NB4 (cell line): ENCODE results near the gene PRR15L.

Source experiments
- POLR2A ChIP-seq: IDR thresholded peaks from 2 replicates; pipeline ENCODE4 v1.6.1; 2011; ENCODE audit warnings: mild to moderate bottlenecking; ENCODE audit not compliant: insufficient read length; ENCODE audit errors: extremely low read depth
- TF ChIP-seq, protein P1 (sequence below): IDR thresholded peaks from one replicate; pipeline ENCODE4 v1.5.1; 2012; ENCODE audit warnings: low read depth, low read length

DNA sequence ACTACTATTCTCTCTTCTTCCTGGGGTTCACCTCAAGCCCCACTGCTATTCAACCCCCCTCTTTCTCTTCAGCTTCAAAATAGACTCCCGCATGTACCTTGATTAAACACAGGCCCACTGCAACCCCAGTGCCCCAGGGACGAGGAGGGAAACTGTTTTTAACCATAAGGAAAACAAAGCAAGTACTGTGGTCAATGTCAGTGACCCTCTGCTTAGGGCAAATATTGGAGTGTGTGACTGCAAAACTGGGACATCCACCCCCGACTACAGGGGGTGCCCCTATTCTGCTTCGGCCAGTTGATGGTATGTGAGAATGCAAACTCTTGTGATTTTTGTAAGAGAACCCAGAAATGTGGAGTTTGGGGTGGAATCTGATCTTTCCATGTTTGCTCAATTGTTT is 25.8 kb downstream of the PRR15L start:
- TF ChIP-seq, protein P1, sequence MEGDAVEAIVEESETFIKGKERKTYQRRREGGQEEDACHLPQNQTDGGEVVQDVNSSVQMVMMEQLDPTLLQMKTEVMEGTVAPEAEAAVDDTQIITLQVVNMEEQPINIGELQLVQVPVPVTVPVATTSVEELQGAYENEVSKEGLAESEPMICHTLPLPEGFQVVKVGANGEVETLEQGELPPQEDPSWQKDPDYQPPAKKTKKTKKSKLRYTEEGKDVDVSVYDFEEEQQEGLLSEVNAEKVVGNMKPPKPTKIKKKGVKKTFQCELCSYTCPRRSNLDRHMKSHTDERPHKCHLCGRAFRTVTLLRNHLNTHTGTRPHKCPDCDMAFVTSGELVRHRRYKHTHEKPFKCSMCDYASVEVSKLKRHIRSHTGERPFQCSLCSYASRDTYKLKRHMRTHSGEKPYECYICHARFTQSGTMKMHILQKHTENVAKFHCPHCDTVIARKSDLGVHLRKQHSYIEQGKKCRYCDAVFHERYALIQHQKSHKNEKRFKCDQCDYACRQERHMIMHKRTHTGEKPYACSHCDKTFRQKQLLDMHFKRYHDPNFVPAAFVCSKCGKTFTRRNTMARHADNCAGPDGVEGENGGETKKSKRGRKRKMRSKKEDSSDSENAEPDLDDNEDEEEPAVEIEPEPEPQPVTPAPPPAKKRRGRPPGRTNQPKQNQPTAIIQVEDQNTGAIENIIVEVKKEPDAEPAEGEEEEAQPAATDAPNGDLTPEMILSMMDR, result no peak
- TF ChIP-seq POLR2A, result no peak
